Effector memory CD8-positive, alpha-beta T cell (primary cell): ENCODE results near the gene FAS.

Source experiments
- ATAC-seq: fragments of 150-1000 bp; cut with Tn5 transposase; replicated peaks from 2 replicates; pipeline ENCODE4 v1.10.0; 2021; ENCODE audit warnings: mild to moderate bottlenecking, moderate library complexity
- DNase-seq, 3 experiments: peaks; one replicate each; pipeline ENCODE4 v3.0.0; 2021
- H3K27ac Mint-ChIP-seq, 2 donors: one replicate each; pipeline ENCODE4 v1.8.0; 2022; ENCODE audit warnings: mild to moderate bottlenecking in 2 of 2, mixed read lengths in 2 of 2, moderate library complexity in 2 of 2
- H3K27me3 Mint-ChIP-seq, 2 donors: one replicate each; pipeline ENCODE4 v1.8.0; 2022; ENCODE audit warnings: mixed read lengths in 2 of 2
- H3K36me3 Mint-ChIP-seq: one replicate; pipeline ENCODE4 v1.8.0; 2022; ENCODE audit warnings: mild to moderate bottlenecking, moderate library complexity, mixed read lengths; ENCODE audit not compliant: insufficient read depth
- H3K4me1 Mint-ChIP-seq, 2 donors: one replicate each; pipeline ENCODE4 v1.8.0; 2022; ENCODE audit warnings: low read depth in 2 of 2, mixed read lengths in 2 of 2
- H3K4me3 Mint-ChIP-seq, 2 donors: one replicate each; pipeline ENCODE4 v1.8.0; 2022; ENCODE audit warnings: mild to moderate bottlenecking in 2 of 2, mixed read lengths in 2 of 2, moderate library complexity in 2 of 2
- H3K9me3 Mint-ChIP-seq, 2 donors: one replicate each; pipeline ENCODE4 v1.8.0; 2022; ENCODE audit warnings: mixed read lengths in 2 of 2

Gene FAS

DNA sequence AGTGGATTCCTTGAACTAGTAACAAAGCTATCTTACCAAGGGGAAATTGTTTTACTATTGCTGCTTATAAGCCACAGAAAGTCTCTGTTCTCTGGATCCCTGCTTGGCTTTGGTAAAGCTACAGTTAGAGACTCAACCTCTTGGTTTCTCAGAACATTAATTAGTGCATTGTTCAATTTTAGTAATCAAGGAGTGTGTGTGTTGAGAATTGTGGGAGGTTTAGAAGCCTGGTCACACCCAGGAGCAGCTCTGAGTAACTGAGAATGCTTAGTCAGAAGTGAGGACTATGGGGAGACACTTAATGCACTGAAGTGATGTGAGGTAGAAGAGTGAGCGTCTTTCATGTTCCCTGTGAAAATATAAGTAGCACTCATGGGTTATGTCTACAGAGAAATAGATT is 29.8 kb upstream of the FAS start:
- Mint-ChIP-seq H3K9me3 (no peaks in the 10 kb centered on the region), H3K27ac (no peak overlapping the region), H3K36me3 (no peaks in the 10 kb centered on the region), H3K4me1 (peaks cover 13 to 19% of the 10 kb centered on the region in 2 donors), H3K4me3 (no peak overlapping the region), H3K27me3 (no peaks in the 10 kb centered on the region)
- ATAC-seq (no peak), DNase-seq (no peak)

DNA sequence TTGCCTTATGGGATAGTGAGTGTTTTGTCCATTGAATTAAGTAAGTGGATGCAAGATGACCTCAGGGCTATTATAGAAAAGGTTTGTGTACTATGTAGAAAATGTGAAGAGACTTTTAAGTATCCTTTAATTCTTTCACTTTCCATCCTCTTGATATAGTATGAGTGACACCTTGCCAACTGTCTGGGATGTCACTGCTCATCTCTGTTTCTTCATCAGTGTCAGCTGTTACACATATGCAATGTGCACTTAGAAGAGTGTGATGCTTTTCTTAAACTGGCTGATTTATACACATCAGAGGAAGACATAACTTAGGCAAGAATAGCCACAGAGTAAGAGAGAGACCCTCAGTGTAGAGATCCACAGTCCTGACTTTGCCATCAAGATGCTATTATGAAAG is 29.3 kb upstream of the FAS start:
- Mint-ChIP-seq H3K4me3 (no peak overlapping the region), H3K4me1 (peaks cover 13 to 19% of the 10 kb centered on the region in 2 donors), H3K9me3 (no peaks in the 10 kb centered on the region), H3K36me3 (no peaks in the 10 kb centered on the region), H3K27me3 (no peaks in the 10 kb centered on the region), H3K27ac (no peak overlapping the region)
- no peak for ATAC-seq
- DNase-seq: no peak

DNA sequence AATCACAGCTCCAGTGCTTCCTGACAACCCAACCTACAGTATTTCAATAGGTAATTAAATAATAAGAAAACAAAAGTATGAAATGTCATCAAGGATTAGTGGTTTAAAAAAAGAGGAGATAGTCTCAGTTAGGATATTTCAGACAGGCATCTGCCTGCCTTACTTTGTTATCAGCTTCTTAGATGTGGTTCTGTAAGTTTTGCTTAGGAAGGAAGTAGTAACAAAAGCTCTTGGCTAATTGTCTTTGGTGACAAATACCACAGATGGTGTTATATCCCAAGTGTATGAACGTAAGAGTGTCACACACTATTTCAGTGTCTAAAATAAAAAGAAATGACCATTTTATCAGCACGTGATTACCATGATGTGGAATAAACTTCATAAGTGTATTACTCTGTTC is 28.3 kb upstream of the FAS start:
- Mint-ChIP-seq H3K4me3 (peak overlapping the region; percentile 39 to 68), H3K27ac (peak overlapping the region; percentile 42 to 85), H3K36me3 (peaks cover 2% of the 10 kb centered on the region), H3K9me3 (no peaks in the 10 kb centered on the region), H3K27me3 (no peaks in the 10 kb centered on the region), H3K4me1 (peaks cover 13 to 19% of the 10 kb centered on the region in 2 donors)
- ATAC-seq: peak; percentile 93
- DNase-seq: no peak

DNA sequence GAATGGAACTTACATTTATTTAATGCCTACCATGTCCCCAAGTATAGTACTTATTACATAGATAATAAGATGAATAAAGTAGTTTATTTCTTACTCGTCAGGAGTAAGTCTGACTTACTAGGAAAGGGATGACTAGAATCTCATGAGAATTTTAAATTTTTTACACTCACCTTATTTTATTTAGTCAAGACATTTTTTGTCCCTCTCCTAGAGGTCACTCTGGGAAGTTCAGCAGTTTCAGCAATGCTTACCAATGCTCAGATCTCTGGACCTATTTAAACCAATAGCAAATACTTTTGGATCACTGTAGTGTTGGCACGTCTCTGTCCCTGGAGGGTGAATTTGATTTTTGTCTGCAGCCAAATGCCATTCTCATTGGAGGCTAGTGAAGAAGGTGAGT is 27.3 kb upstream of the FAS start:
- Mint-ChIP-seq H3K4me1 (peaks cover 13 to 19% of the 10 kb centered on the region in 2 donors), H3K27ac (no peak overlapping the region), H3K4me3 (no peak overlapping the region), H3K27me3 (no peaks in the 10 kb centered on the region), H3K9me3 (no peaks in the 10 kb centered on the region), H3K36me3 (peaks cover 2% of the 10 kb centered on the region)
- DNase-seq (no peak), ATAC-seq (no peak)

DNA sequence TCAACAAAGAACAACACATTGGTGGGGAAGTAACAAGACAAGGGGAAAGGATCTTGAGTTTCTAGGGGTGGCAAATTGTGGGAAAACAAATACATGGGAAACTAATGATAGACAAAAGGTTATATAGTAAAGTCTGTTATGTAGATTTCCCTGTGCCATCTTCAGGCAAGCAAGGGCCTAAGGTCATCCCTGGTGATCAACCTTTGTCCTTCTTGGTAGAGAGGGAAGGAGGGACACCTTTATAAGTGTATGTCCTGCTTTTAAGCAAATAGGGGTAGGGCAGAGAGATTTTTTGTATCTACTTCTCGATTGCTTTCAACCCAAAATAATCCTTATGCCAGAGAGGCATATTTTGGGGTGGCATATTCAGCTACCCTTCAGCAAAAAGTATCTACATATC is 26.2 kb upstream of the FAS start:
- peaks cover 13 to 19% of the 10 kb centered on the region in 2 donors for H3K4me1 Mint-ChIP-seq
- DNase-seq: no peak

DNA sequence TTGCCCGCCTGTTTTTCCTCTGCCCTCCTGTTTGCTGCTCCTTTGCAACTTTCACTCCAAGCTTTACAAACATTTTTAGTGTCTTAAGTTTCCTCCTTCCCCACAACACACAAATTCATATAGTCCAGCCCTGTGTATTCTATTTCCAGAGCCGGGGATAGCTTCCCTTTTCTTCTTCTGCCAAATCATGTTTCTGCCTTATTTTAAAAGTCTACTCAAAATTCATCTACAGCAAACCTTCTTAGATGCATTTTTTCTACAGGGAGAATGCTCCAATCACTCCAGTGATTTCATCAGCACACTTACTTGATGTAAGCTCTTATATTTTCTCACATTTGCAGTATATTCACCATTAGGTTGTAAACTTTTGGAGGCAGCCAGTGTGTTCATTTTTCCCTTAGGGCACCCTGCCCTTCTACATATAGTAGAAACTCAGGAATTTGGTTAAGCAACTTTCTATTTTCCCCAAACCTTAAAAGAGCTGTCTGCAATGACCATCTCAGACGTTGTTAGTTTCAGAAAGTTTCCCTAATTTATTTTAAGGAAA is 25.7 kb upstream of the FAS start:
- Mint-ChIP-seq H3K27ac (no peak overlapping the region), H3K36me3 (peaks cover 2% of the 10 kb centered on the region), H3K9me3 (no peaks in the 10 kb centered on the region), H3K4me3 (no peak overlapping the region), H3K27me3 (no peaks in the 10 kb centered on the region), H3K4me1 (peaks cover 13 to 19% of the 10 kb centered on the region in 2 donors)
- DNase-seq: no peak
- ATAC-seq: no peak

More for the DNA sequence above, 26.2 kb upstream of the FAS start:
- H3K27me3 Mint-ChIP-seq: no peaks in the 10 kb centered on the region
- no peaks in the 10 kb centered on the region for H3K9me3 Mint-ChIP-seq
- peaks cover 2% of the 10 kb centered on the region for H3K36me3 Mint-ChIP-seq
- no peak overlapping the region for H3K27ac Mint-ChIP-seq
- no peak for ATAC-seq
- H3K4me3 Mint-ChIP-seq: no peak overlapping the region

DNA sequence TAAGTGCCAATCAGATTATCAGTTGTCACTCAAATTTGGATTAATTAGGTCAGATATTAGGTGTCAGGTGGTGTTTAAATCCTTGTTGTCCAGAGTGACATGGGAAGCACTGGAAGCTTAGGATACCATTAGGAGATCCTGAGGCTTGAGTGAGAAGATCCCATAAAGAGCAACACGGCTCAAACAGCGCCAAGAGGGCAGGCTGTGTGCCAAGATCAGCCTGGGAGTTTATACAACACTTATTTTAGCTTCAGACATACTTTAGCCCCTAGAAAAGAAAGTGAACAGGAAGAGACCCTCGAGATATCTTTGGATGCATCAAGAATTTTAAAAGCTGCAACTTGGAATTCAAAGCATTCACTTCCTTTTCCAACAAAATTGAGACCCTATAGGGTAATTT is 23.8 kb upstream of the FAS start:
- Mint-ChIP-seq H3K9me3 (no peaks in the 10 kb centered on the region), H3K27ac (peak overlapping the region in 1 of 2 donors; percentile 17), H3K27me3 (no peaks in the 10 kb centered on the region), H3K36me3 (peaks cover 2% of the 10 kb centered on the region), H3K4me3 (no peak overlapping the region), H3K4me1 (peaks cover 9 to 10% of the 10 kb centered on the region in 2 donors)
- DNase-seq: no peak
- no peak for ATAC-seq

DNA sequence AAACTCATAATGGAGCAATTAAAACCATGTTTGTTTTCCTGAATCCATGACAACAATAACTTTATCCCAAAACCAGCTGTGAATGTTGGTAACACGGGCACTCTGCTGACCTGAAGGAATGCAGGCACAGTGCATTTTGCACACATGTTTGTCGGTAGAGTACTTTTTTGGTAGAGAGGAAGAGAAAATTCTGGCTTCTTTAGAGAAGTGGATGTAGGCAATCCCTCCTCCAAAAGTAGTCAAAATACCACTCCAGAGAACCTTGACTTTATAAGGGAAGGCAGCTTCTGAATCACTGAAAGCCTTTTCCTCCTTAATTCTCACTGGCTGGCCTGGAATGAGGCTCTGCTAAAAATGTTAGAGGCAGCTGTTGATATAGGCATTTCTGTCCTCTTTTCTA is 22.2 kb upstream of the FAS start:
- no peaks in the 10 kb centered on the region for H3K4me1 Mint-ChIP-seq
- H3K4me3 Mint-ChIP-seq: no peak overlapping the region
- H3K9me3 Mint-ChIP-seq: no peaks in the 10 kb centered on the region
- H3K36me3 Mint-ChIP-seq: peaks cover 2% of the 10 kb centered on the region
- no peak for ATAC-seq
- H3K27me3 Mint-ChIP-seq: no peaks in the 10 kb centered on the region
- DNase-seq: no peak
- no peak overlapping the region for H3K27ac Mint-ChIP-seq

DNA sequence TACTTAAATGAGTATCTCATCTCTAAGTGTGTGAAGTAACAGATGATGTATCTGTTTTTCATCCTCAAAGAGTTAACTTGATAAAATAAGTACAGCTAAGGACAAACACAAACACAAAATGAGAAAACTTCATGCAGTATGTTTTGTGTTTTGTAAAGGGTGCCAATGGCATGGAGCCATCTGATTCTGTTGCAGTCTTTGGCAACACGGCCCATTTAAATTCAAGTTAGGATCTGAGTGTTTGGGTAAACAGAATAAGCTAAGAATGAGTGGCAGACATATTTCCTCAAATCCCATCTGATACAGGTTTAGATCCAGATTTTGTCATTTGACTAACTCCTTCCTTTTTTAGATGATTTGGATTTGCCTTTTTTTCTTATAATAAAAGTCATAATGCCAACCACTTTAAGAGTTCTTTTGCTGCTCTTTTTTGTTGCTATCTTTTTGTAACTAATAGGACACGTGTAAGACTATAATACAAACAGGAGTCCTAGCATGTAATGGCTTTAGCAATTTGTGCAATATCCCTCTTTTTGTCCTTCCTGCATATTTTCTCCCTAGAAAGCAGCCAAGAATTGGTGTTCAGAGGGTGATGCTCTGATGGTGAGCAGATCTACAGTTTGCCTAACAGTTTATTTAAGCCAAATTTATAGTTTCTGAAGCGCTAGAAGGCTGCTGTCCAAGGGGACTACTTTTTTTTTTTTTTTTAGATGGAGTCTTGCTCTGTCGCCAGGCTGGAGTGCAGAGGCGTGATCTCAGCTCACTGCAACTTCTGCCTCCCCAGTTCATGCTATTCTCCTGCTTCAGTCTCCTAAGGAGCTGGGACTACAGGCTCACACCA is 19.2 kb upstream of the FAS start:
- Mint-ChIP-seq H3K36me3 (peaks cover 8% of the 10 kb centered on the region), H3K4me3 (no peak overlapping the region)

DNA sequence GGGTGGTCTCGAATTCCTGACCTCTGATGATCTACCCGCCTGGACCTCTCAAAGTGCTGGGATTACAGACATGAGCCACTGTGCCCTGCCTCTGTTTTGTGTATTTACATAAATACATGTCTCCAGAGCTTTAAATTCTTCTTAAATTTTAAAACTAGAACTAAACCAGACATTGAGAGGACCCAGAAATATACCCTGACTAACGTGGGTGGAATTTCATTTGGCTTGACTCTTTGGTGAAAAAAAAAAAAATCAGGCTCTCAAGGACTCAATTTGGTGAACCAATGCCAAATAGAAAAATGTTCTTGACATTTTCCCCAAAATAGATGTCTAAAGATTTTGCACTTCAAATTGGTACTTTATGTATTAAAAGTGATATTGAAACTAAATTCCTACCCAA is 16.6 kb upstream of the FAS start:
- Mint-ChIP-seq H3K27ac (no peak overlapping the region), H3K4me1 (peaks cover 6 to 13% of the 10 kb centered on the region in 2 donors), H3K36me3 (peaks cover 5% of the 10 kb centered on the region), H3K9me3 (no peaks in the 10 kb centered on the region), H3K27me3 (no peaks in the 10 kb centered on the region), H3K4me3 (peak overlapping the region in 1 of 2 donors; percentile 95)
- DNase-seq (no peak), ATAC-seq (no peak)

More for the DNA sequence above, 19.2 kb upstream of the FAS start:
- H3K9me3 Mint-ChIP-seq: no peaks in the 10 kb centered on the region
- no peaks in the 10 kb centered on the region for H3K27me3 Mint-ChIP-seq
- DNase-seq: no peak
- peaks cover 5 to 13% of the 10 kb centered on the region in 2 donors for H3K4me1 Mint-ChIP-seq
- ATAC-seq: no peak
- H3K27ac Mint-ChIP-seq: no peak overlapping the region

DNA sequence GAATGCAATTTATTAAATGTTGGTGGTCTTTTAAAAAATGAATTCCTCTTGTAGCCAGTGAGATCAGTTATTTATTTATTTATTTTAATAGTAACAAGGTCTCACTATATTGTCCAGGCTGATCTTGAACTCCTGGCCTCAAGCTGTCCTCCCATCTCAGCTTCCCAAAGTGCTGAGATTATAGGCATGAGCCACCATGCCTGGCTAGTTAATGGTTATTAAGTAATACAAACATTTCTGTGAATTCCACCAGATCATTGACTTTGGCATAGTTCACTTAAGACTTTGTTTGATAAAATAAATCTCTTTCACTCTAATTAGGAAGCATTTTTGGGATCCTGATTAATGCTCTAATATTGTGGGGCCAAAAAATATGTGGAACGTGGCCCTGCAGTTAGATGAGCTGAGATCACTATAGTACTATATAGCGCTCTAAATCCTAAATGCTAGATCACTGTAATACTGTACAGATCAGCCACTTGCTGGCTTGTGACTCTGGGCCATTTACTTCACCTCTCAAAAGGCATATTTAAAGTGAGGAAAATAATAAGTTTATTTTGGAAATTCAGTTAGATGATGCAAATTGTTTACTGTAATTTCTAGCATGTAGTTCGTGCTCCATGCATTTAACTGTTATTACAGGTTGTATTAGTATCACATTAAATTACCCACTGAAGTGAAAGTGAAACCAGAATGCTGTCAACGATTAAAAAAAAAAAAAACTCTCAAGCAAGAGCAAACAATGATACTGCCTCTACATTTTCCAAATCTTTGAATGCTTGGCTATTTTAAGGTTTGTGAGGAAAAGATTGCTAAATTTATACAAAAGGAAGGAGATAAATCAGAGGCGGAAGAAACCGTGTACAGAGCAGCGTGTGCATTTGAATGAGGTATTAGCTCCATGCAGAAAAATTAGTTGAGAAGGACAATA is 15.9 kb upstream of the FAS start:
- Mint-ChIP-seq H3K9me3 (no peaks in the 10 kb centered on the region), H3K27ac (peak overlapping the region; percentile 93 to 96), H3K36me3 (peaks cover 5% of the 10 kb centered on the region), H3K4me3 (peak overlapping the region; percentile 92 to 95), H3K4me1 (peaks cover 9 to 13% of the 10 kb centered on the region in 2 donors), H3K27me3 (no peaks in the 10 kb centered on the region)
- no peak for DNase-seq
- ATAC-seq: peak; percentile 80

DNA sequence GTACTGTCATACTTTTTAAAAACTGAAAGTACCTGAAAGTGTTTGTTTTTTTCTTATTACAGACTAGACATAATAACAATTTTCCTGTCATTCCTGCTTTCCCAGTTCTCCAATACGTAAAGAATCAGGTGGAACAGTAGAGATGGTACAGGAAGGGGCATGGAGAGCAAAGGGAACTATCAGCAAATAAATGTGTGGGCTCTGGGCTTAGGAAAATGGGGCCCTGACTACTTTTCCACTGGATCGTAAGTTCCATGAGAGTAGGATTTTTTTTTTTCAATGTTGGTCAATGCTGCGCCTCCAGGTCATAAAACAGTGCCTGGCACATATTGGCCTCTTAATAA is 15.2 kb upstream of the FAS start:
- peaks cover 10 to 13% of the 10 kb centered on the region in 2 donors for H3K4me1 Mint-ChIP-seq
- peak overlapping the region; percentile 93 to 96 for H3K27ac Mint-ChIP-seq
- DNase-seq (no peak), ATAC-seq (peak; percentile 27)
- H3K27me3 Mint-ChIP-seq: no peaks in the 10 kb centered on the region
- no peaks in the 10 kb centered on the region for H3K9me3 Mint-ChIP-seq
- H3K4me3 Mint-ChIP-seq: peak overlapping the region; percentile 92 to 95
- peaks cover 5% of the 10 kb centered on the region for H3K36me3 Mint-ChIP-seq

DNA sequence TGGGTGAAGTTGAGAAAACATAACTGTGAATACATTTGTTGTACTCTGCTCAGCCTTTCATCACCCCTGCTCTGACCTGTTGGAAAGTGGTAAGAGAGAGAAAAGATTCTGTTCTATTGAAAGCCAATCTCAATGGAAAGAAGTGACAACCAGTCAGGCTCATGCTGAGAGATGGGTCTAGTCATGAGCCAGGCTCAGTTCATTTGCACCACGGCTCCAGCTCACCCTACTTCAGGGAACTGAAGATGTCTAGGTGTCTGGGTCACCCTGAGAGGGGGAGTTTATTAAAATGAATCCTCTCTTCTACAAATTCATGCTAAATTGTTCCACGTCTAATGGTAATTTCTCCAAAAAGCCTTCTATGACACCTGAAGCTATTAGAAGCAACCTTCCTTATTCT is 12.1 kb upstream of the FAS start:
- Mint-ChIP-seq H3K36me3 (peaks cover 9% of the 10 kb centered on the region), H3K4me3 (no peak overlapping the region), H3K9me3 (no peaks in the 10 kb centered on the region), H3K27ac (no peak overlapping the region), H3K4me1 (peaks cover 10 to 13% of the 10 kb centered on the region in 2 donors), H3K27me3 (no peaks in the 10 kb centered on the region)
- ATAC-seq (no peak), DNase-seq (no peak)
